BLaER1 (cell line): ENCODE measurements around the gene DYSF.
A peak's percentile ranks its signal among the peaks of the same experiment; 100 is the strongest.

ENCODE experiments used
- H3K27ac ChIP-seq: shearing (Covaris generic); formaldehyde crosslinking; 2 replicates; pipeline ENCODE4 v1.8.1; 2022
- H3K27me3 ChIP-seq: shearing (Covaris generic); formaldehyde crosslinking; 2 replicates; pipeline ENCODE4 v1.8.1; 2022
- H3K36me3 ChIP-seq: shearing (Covaris generic); formaldehyde crosslinking; 2 replicates; pipeline ENCODE4 v1.8.1; 2022
- H3K4me1 ChIP-seq: shearing (Covaris generic); formaldehyde crosslinking; 2 replicates; pipeline ENCODE4 v1.8.1; 2022
- H3K4me2 ChIP-seq: shearing (Covaris generic); formaldehyde crosslinking; 2 replicates; pipeline ENCODE4 v1.8.1; 2022
- H3K4me3 ChIP-seq: shearing (Covaris generic); formaldehyde crosslinking; 2 replicates; pipeline ENCODE4 v1.8.1; 2022
- H3K9ac ChIP-seq: shearing (Covaris generic); formaldehyde crosslinking; 2 replicates; pipeline ENCODE4 v1.8.1; 2022
- H3K9me3 ChIP-seq: shearing (Covaris generic); formaldehyde crosslinking; 2 replicates; pipeline ENCODE4 v1.8.1; 2022
- H4K20me1 ChIP-seq: shearing (Covaris generic); formaldehyde crosslinking; 2 replicates; pipeline ENCODE4 v1.8.1; 2022
- Cebpa-rat ChIP-seq: shearing (Covaris generic); IDR thresholded peaks from 2 replicates; pipeline ENCODE4 v1.8.1; 2022

DYSF gene

GRCh38 chr2:71607151-71607889 is 154.0 kb downstream of the DYSF start:
- H3K27ac ChIP-seq: no peak overlapping the region
- H3K27me3 ChIP-seq: no peaks in the 10 kb centered on the region
- no peaks in the 10 kb centered on the region for H3K9me3 ChIP-seq
- no peak overlapping the region for H3K4me2 ChIP-seq
- H3K9ac ChIP-seq: no peak overlapping the region
- H3K4me3 ChIP-seq: no peak overlapping the region
- no peak for TF ChIP-seq Cebpa-rat
- no peaks in the 10 kb centered on the region for H3K36me3 ChIP-seq
- peaks cover 58% of the 10 kb centered on the region for H3K4me1 ChIP-seq
- H4K20me1 ChIP-seq: no peaks in the 10 kb centered on the region

- H3K9me3 ChIP-seq: no peaks in the 10 kb centered on the region
- no peak overlapping the region for H3K9ac ChIP-seq
- no peak overlapping the region for H3K4me2 ChIP-seq
- no peak overlapping the region for H3K4me3 ChIP-seq
- H3K27ac ChIP-seq: no peak overlapping the region
- no peak for TF ChIP-seq Cebpa-rat
- peaks cover 50% of the 10 kb centered on the region for H3K4me1 ChIP-seq
- no peaks in the 10 kb centered on the region for H3K36me3 ChIP-seq
- no peaks in the 10 kb centered on the region for H4K20me1 ChIP-seq
- H3K27me3 ChIP-seq: no peaks in the 10 kb centered on the region
Observed at GRCh38 chr2:71608034-71608433, 154.7 kb downstream of the DYSF start.

DNA sequence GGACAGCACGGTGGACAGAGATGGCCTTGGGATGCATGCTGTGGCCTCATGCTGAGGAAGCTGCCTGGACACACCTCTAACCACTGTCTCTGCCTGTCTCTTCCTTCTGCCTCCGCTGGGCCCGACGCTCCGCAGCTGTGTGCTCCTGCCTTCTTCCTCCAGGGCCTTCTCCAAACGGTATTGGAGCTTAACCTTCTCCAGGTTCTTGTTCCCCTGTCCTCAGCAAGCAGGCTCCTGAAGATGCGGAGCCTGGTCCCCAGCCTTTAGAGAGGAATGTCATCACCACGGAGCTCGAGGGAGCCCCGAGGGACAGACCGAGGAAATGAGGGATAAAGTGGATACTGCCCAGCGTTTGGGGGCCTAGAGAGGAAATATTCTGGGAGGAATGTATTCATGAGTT is 155.1 kb downstream of the DYSF start:
- H3K27me3 ChIP-seq: no peaks in the 10 kb centered on the region
- no peak overlapping the region for H3K9ac ChIP-seq
- peaks cover 46% of the 10 kb centered on the region for H3K4me1 ChIP-seq
- H3K4me2 ChIP-seq: peak overlapping the region; percentile 60
- TF ChIP-seq Cebpa-rat: no peak
- no peaks in the 10 kb centered on the region for H3K9me3 ChIP-seq
- H4K20me1 ChIP-seq: no peaks in the 10 kb centered on the region
- no peak overlapping the region for H3K27ac ChIP-seq
- H3K4me3 ChIP-seq: no peak overlapping the region
- H3K36me3 ChIP-seq: no peaks in the 10 kb centered on the region

GRCh38 chr2:71609029-71609428 is 155.7 kb downstream of the DYSF start:
- Histone ChIP-seq H3K9ac (no peak overlapping the region), H3K27me3 (no peaks in the 10 kb centered on the region), H3K4me1 (peaks cover 41% of the 10 kb centered on the region), H3K36me3 (no peaks in the 10 kb centered on the region), H4K20me1 (no peaks in the 10 kb centered on the region), H3K27ac (no peak overlapping the region), H3K4me3 (no peak overlapping the region), H3K4me2 (peak overlapping the region; percentile 60), H3K9me3 (no peaks in the 10 kb centered on the region)
- TF ChIP-seq Cebpa-rat: no peak

- Histone ChIP-seq H3K9ac (no peak overlapping the region), H3K4me1 (peaks cover 40% of the 10 kb centered on the region), H3K4me2 (peak overlapping the region; percentile 60), H3K27me3 (no peaks in the 10 kb centered on the region), H4K20me1 (no peaks in the 10 kb centered on the region), H3K27ac (no peak overlapping the region), H3K4me3 (no peak overlapping the region), H3K9me3 (no peaks in the 10 kb centered on the region), H3K36me3 (no peaks in the 10 kb centered on the region)
- TF ChIP-seq Cebpa-rat: no peak
Observed at GRCh38 chr2:71609441-71609840, 156.1 kb downstream of the DYSF start.

- Histone ChIP-seq H3K4me3 (no peak overlapping the region), H3K27me3 (no peaks in the 10 kb centered on the region), H3K4me2 (no peak overlapping the region), H4K20me1 (no peaks in the 10 kb centered on the region), H3K9me3 (no peaks in the 10 kb centered on the region), H3K9ac (no peak overlapping the region), H3K36me3 (no peaks in the 10 kb centered on the region), H3K27ac (no peak overlapping the region), H3K4me1 (peaks cover 40% of the 10 kb centered on the region)
- no peak for TF ChIP-seq Cebpa-rat
Observed at GRCh38 chr2:71609958-71610357, 156.6 kb downstream of the DYSF start.

GRCh38 chr2:71610671-71611070 is 157.3 kb downstream of the DYSF start:
- Histone ChIP-seq H3K27me3 (no peaks in the 10 kb centered on the region), H3K9ac (no peak overlapping the region), H3K4me3 (no peak overlapping the region)

GRCh38 chr2:71611247-71611646 is 157.9 kb downstream of the DYSF start:
- TF ChIP-seq Cebpa-rat: no peak
- no peak overlapping the region for H3K4me3 ChIP-seq
- H3K4me1 ChIP-seq: peaks cover 33% of the 10 kb centered on the region
- H3K4me2 ChIP-seq: no peak overlapping the region
- no peaks in the 10 kb centered on the region for H3K27me3 ChIP-seq
- no peaks in the 10 kb centered on the region for H3K9me3 ChIP-seq
- no peak overlapping the region for H3K9ac ChIP-seq
- H3K36me3 ChIP-seq: no peaks in the 10 kb centered on the region
- peak overlapping the region; percentile 10; the same call in 1 of the 2 replicates for H3K27ac ChIP-seq
- no peaks in the 10 kb centered on the region for H4K20me1 ChIP-seq

More at GRCh38 chr2:71610671-71611070, 157.3 kb downstream of the DYSF start:
- no peaks in the 10 kb centered on the region for H4K20me1 ChIP-seq
- no peak overlapping the region for H3K4me2 ChIP-seq
- H3K36me3 ChIP-seq: no peaks in the 10 kb centered on the region
- no peaks in the 10 kb centered on the region for H3K9me3 ChIP-seq
- peaks cover 39% of the 10 kb centered on the region for H3K4me1 ChIP-seq
- no peak for TF ChIP-seq Cebpa-rat
- H3K27ac ChIP-seq: no peak overlapping the region

- no peak overlapping the region for H3K27ac ChIP-seq
- no peaks in the 10 kb centered on the region for H3K9me3 ChIP-seq
- no peak overlapping the region for H3K4me3 ChIP-seq
- peaks cover 33% of the 10 kb centered on the region for H3K4me1 ChIP-seq
- no peak overlapping the region for H3K9ac ChIP-seq
- TF ChIP-seq Cebpa-rat: no peak
- no peaks in the 10 kb centered on the region for H4K20me1 ChIP-seq
- no peaks in the 10 kb centered on the region for H3K36me3 ChIP-seq
- no peak overlapping the region for H3K4me2 ChIP-seq
- H3K27me3 ChIP-seq: no peaks in the 10 kb centered on the region
Observed at GRCh38 chr2:71611781-71612527, 158.6 kb downstream of the DYSF start.
